ENCODE measurements around the gene ATG9B. TPM values are rescaled to one million over a fixed set of nuclear protein-coding genes. Genes with fewer than 3 reads are reported as not detected.

Gene ATG9B
- total and polyA plus RNA-seq, 2 of the 13 experiments (the other 11 are each of a cell fraction or from before 2014, with no cell fraction given) = 0.24 TPM; not detected in 1

DNA sequence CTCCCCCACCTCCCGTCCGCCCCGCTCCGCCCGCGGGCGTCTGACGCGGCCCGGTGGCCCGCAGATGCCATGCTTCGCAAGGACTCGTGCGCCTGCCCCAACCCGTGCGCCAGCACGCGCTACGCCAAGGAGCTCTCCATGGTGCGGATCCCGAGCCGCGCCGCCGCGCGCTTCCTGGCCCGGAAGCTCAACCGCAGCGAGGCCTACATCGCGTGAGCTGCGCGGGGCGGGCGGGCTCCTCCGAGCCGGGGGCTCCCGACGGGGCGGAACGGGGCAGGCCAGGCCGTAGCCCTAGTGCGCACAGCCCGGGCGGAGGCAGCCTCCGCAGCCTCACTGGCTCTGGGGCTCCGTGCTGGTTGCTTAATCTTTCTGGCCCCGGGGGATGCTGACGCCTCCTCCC, 26.8 kb upstream of the ATG9B start (continued):
- TF ChIP-seq, protein P1, sequence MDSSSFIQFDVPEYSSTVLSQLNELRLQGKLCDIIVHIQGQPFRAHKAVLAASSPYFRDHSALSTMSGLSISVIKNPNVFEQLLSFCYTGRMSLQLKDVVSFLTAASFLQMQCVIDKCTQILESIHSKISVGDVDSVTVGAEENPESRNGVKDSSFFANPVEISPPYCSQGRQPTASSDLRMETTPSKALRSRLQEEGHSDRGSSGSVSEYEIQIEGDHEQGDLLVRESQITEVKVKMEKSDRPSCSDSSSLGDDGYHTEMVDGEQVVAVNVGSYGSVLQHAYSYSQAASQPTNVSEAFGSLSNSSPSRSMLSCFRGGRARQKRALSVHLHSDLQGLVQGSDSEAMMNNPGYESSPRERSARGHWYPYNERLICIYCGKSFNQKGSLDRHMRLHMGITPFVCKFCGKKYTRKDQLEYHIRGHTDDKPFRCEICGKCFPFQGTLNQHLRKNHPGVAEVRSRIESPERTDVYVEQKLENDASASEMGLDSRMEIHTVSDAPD (CRISPR knock-in tag; IDR thresholded peaks at IDR 0.05) = no peak
- TF ChIP-seq GABPB1 (CRISPR knock-in tag; IDR thresholded peaks at IDR 0.05) = peak; percentile 57; the same call in 1 of the 2 replicates
- TF ChIP-seq ZSCAN22 (CRISPR knock-in tag; IDR thresholded peaks at IDR 0.05) = no peak
- TF ChIP-seq, protein P2, sequence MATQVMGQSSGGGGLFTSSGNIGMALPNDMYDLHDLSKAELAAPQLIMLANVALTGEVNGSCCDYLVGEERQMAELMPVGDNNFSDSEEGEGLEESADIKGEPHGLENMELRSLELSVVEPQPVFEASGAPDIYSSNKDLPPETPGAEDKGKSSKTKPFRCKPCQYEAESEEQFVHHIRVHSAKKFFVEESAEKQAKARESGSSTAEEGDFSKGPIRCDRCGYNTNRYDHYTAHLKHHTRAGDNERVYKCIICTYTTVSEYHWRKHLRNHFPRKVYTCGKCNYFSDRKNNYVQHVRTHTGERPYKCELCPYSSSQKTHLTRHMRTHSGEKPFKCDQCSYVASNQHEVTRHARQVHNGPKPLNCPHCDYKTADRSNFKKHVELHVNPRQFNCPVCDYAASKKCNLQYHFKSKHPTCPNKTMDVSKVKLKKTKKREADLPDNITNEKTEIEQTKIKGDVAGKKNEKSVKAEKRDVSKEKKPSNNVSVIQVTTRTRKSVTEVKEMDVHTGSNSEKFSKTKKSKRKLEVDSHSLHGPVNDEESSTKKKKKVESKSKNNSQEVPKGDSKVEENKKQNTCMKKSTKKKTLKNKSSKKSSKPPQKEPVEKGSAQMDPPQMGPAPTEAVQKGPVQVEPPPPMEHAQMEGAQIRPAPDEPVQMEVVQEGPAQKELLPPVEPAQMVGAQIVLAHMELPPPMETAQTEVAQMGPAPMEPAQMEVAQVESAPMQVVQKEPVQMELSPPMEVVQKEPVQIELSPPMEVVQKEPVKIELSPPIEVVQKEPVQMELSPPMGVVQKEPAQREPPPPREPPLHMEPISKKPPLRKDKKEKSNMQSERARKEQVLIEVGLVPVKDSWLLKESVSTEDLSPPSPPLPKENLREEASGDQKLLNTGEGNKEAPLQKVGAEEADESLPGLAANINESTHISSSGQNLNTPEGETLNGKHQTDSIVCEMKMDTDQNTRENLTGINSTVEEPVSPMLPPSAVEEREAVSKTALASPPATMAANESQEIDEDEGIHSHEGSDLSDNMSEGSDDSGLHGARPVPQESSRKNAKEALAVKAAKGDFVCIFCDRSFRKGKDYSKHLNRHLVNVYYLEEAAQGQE (IDR thresholded peaks at IDR 0.05; ENCODE audit: borderline replicate concordance in 1 of 2, low read depth in 1 of 2, low read length in 2 of 2) = peak; percentile 81 to 91
- TF ChIP-seq, protein P3, sequence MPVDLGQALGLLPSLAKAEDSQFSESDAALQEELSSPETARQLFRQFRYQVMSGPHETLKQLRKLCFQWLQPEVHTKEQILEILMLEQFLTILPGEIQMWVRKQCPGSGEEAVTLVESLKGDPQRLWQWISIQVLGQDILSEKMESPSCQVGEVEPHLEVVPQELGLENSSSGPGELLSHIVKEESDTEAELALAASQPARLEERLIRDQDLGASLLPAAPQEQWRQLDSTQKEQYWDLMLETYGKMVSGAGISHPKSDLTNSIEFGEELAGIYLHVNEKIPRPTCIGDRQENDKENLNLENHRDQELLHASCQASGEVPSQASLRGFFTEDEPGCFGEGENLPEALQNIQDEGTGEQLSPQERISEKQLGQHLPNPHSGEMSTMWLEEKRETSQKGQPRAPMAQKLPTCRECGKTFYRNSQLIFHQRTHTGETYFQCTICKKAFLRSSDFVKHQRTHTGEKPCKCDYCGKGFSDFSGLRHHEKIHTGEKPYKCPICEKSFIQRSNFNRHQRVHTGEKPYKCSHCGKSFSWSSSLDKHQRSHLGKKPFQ (CRISPR knock-in tag; IDR thresholded peaks at IDR 0.05; ENCODE audit: insufficient replicate concordance) = no peak
- TF ChIP-seq NR2C2 (CRISPR knock-in tag; IDR thresholded peaks at IDR 0.05; ENCODE audit: borderline replicate concordance) = no peak
- peak; percentile 28; the same call in 1 of the 2 replicates for TF ChIP-seq ZNF768 (CRISPR knock-in tag; IDR thresholded peaks at IDR 0.05)
- TF ChIP-seq ETV5 (CRISPR knock-in tag; IDR thresholded peaks at IDR 0.05; ENCODE audit: borderline replicate concordance) = 0 out of 2 replicates have a peak, but pooled peaks have one; percentile 16
- TF ChIP-seq HNRNPK (IDR thresholded peaks at IDR 0.05; ENCODE audit: low read depth, low read length, poor library complexity, severe bottlenecking) = no peak
- TF ChIP-seq, protein P4, sequence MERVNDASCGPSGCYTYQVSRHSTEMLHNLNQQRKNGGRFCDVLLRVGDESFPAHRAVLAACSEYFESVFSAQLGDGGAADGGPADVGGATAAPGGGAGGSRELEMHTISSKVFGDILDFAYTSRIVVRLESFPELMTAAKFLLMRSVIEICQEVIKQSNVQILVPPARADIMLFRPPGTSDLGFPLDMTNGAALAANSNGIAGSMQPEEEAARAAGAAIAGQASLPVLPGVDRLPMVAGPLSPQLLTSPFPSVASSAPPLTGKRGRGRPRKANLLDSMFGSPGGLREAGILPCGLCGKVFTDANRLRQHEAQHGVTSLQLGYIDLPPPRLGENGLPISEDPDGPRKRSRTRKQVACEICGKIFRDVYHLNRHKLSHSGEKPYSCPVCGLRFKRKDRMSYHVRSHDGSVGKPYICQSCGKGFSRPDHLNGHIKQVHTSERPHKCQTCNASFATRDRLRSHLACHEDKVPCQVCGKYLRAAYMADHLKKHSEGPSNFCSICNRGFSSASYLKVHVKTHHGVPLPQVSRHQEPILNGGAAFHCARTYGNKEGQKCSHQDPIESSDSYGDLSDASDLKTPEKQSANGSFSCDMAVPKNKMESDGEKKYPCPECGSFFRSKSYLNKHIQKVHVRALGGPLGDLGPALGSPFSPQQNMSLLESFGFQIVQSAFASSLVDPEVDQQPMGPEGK (CRISPR knock-in tag; IDR thresholded peaks at IDR 0.05) = no peak
- TF ChIP-seq, protein P5, sequence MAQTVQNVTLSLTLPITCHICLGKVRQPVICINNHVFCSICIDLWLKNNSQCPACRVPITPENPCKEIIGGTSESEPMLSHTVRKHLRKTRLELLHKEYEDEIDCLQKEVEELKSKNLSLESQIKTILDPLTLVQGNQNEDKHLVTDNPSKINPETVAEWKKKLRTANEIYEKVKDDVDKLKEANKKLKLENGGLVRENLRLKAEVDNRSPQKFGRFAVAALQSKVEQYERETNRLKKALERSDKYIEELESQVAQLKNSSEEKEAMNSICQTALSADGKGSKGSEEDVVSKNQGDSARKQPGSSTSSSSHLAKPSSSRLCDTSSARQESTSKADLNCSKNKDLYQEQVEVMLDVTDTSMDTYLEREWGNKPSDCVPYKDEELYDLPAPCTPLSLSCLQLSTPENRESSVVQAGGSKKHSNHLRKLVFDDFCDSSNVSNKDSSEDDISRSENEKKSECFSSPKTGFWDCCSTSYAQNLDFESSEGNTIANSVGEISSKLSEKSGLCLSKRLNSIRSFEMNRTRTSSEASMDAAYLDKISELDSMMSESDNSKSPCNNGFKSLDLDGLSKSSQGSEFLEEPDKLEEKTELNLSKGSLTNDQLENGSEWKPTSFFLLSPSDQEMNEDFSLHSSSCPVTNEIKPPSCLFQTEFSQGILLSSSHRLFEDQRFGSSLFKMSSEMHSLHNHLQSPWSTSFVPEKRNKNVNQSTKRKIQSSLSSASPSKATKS (CRISPR knock-in tag; IDR thresholded peaks at IDR 0.05) = no peak
- TF ChIP-seq, protein P6, sequence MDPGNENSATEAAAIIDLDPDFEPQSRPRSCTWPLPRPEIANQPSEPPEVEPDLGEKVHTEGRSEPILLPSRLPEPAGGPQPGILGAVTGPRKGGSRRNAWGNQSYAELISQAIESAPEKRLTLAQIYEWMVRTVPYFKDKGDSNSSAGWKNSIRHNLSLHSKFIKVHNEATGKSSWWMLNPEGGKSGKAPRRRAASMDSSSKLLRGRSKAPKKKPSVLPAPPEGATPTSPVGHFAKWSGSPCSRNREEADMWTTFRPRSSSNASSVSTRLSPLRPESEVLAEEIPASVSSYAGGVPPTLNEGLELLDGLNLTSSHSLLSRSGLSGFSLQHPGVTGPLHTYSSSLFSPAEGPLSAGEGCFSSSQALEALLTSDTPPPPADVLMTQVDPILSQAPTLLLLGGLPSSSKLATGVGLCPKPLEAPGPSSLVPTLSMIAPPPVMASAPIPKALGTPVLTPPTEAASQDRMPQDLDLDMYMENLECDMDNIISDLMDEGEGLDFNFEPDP (CRISPR knock-in tag; conservative IDR thresholded peaks at IDR 0.05) = no peak
- TF ChIP-seq RXRA (CRISPR knock-in tag; IDR thresholded peaks at IDR 0.05) = no peak
- TF ChIP-seq KDM2A (CRISPR knock-in tag; IDR thresholded peaks at IDR 0.05; ENCODE audit: borderline replicate concordance, low read depth) = peak; percentile 61; the same call in 1 of the 2 replicates
- TF ChIP-seq SALL1 (CRISPR knock-in tag; IDR thresholded peaks at IDR 0.05) = peak; percentile 14; the same call in 1 of the 2 replicates
- no peak for TF ChIP-seq ZNF282 (IDR thresholded peaks at IDR 0.05; ENCODE audit: partially characterized antibody)
